ENCODE results near the gene XG. TPM values are rescaled to one million over a fixed set of nuclear protein-coding genes. Genes with fewer than 3 reads are reported as not detected.
"Not testable (repeated sequence)": the region's sequence is repeated elsewhere in the genome, so short reads cannot be mapped to it uniquely, and the experiment has no call there.

XG gene
- total and polyA plus RNA-seq, 2 of the 8 experiments (the other 6 are each of a cell fraction or from before 2014, with no cell fraction given) = 0.33 to 0.78 TPM

- peaks cover 0 to 11% (median 7%) of the 10 kb centered on the region in 4 experiments; a peak in 4 of 7 replicates for H3K4me1 ChIP-seq (replicated peaks in 1 of 4; ENCODE audit: control insufficient read depth in 3 of 4, insufficient read depth in 4 of 4, low read length in 3 of 4)
- H2BK15ac ChIP-seq (ENCODE audit: low read length); H3K9ac ChIP-seq (replicated peaks in 1 of 4; ENCODE audit: extremely low read depth in 1 of 4, low read depth in 3 of 4, low read length in 3 of 4); DNase-seq (ENCODE audit: low read depth in 1 of 2, low spot score in 2 of 2); H2AFZ ChIP-seq (ENCODE audit: low read length); H3K9me3 ChIP-seq (ENCODE audit: insufficient read depth in 2 of 2, low read depth in 1 of 2, low read length in 1 of 2); H4K20me1 ChIP-seq (replicated peaks in 1 of 2; ENCODE audit: control insufficient read depth in 1 of 2, insufficient read depth in 2 of 2, low read length in 2 of 2); H3K56ac ChIP-seq (replicated peaks; ENCODE audit: insufficient read length, low read depth, low read length); H3K23me2 ChIP-seq (ENCODE audit: low read depth, low read length); H3K79me2 ChIP-seq (ENCODE audit: control insufficient read depth in 1 of 2, insufficient read depth in 2 of 2, low read length in 2 of 2); H2AK5ac ChIP-seq (ENCODE audit: low read depth, low read length); H4K91ac ChIP-seq (replicated peaks; ENCODE audit: insufficient read length, low read length); H2BK20ac ChIP-seq (ENCODE audit: low read length); H3K4me3 ChIP-seq (ENCODE audit: extremely low read depth in 1 of 4, insufficient read depth in 2 of 4, low read depth in 3 of 4, low read length in 4 of 4); H3K36me3 ChIP-seq (ENCODE audit: control insufficient read depth in 2 of 4, insufficient read depth in 4 of 4, low read length in 3 of 4); H3K79me1 ChIP-seq (ENCODE audit: low read depth, low read length); H2BK12ac ChIP-seq (ENCODE audit: low read depth, low read length); H3K4ac ChIP-seq (replicated peaks; ENCODE audit: insufficient read length, low read depth, low read length); H3K23ac ChIP-seq (ENCODE audit: insufficient read length); H3K18ac ChIP-seq (ENCODE audit: extremely low read depth, low read length); H3K27me3 ChIP-seq (replicated peaks in 1 of 4; ENCODE audit: control insufficient read depth in 3 of 4, extremely low read depth in 1 of 4, insufficient read depth in 3 of 4, low read length in 3 of 4); H3K14ac ChIP-seq (ENCODE audit: insufficient read length): not testable (repeated sequence)
- peak overlapping the region; percentile 10 for H4K5ac ChIP-seq (ENCODE audit: insufficient read length, low read depth, low read length)
- FAIRE-seq = peak; percentile 69
- H4K8ac ChIP-seq (ENCODE audit: extremely low read depth, insufficient read depth, low read length) = peak overlapping the region; percentile 35; the same call in 1 of the 2 replicates
- peak overlapping the region in 1 of 2 experiments; percentile 24; a peak in 2 of 4 replicates for H3K4me2 ChIP-seq (ENCODE audit: insufficient read depth in 1 of 2, low read depth in 2 of 2, low read length in 2 of 2)
- ChIA-PET CTCF (ENCODE audit: partially characterized antibody) (interaction anchor here (1.1 kb wide), 1 partner anchor 15 kb away, joined by 4 read pairs; no protein-coding TSS in a partner anchor), POLR2A (ENCODE audit: partially characterized antibody) (interaction anchor here (2.9 kb wide), 1 partner anchor 10 kb away, joined by 10 read pairs; no protein-coding TSS in a partner anchor)
- peak overlapping the region; percentile 58; the same call in 1 of the 2 replicates for H3K27ac ChIP-seq (ENCODE audit: low read depth, low read length)
- 41% methylated on average over 17 of the region's 18 CpGs; no CpG with 5 or more reads in 1 of the 2 experiments for WGBS, 2 experiments (ENCODE audit: extremely low coverage in 1 of 2, insufficient coverage in 1 of 2, insufficient read length in 1 of 2, insufficient replicate concordance in 2 of 2, low coverage in 1 of 2, low lambda C conversion rate in 2 of 2, missing lambda C conversion rate in 1 of 2)
- peak overlapping the region; percentile 54 for H2BK120ac ChIP-seq (replicated peaks; ENCODE audit: low read depth, low read length)
- H2BK5ac ChIP-seq (ENCODE audit: low read depth, low read length) = peak overlapping the region; percentile 60; the same call in 1 of the 2 replicates
Measured at GRCh38 chrX:2802376-2803090, 50.7 kb downstream of the XG start.
